ENCODE measurements around the gene IL15.
"Not testable (repeated sequence)": the region's sequence is repeated elsewhere in the genome, so short reads cannot be mapped to it uniquely, and the experiment has no call there.

Gene IL15

DNA sequence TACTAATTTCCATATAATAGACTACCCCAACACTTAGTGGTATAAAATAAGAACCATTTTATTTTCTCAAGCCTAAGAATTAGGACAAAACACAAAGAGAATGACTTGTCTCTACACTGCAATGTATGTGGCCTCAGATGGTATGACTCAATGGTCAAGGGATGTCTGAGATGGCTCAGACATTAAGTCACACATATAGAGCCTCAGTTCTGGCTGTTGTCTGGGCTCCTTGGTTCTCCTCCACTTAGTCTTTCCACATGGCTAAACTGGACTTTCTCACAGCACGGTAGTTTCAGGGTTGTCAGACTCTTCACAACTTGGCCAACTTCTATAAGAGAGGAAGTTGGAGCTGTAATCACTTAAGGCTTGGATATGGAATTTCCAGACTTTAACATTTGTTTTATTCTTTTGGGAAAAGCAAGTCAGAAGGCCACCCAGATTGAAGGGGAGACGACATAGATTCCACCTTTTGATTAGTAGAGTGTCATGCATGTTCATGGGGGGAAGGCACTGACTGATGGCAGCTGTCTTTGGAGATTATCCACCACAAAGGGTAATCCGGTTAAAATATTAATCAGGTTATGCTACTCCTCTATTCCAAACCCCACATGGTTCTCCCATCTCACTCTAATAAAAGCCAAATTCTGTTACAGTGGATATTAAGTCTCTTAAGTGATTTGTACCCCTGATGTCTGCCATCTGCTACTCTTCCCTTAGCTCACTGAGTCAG is 9.4 kb downstream of the IL15 start:
- H3K4me3 ChIP-seq (ENCODE audit: low read depth, low read length), result no peak overlapping the region
- DNase-seq (ENCODE audit: low read depth), result peak; percentile 80

DNA sequence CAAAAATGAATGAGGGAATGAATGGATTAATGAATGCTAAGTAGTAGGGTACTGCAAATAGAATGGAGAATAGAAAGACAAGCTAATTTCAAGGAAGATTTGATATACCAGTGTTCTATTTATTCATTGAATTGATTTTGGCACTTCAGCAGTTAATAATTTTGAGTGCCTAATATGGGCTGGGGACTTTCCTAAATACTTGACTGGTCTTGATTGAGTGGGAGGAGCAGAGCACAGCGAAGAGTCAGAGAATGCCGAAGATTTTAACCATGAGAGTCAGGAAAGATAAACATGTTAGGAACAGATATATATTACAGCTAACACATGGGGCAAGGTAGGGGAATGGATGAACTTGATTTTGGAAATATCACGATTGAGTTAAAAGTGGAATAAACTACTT is 10.6 kb downstream of the IL15 start:
- no peak for DNase-seq (ENCODE audit: low read depth)
- H3K4me3 ChIP-seq (ENCODE audit: low read depth, low read length), result no peak overlapping the region

DNA sequence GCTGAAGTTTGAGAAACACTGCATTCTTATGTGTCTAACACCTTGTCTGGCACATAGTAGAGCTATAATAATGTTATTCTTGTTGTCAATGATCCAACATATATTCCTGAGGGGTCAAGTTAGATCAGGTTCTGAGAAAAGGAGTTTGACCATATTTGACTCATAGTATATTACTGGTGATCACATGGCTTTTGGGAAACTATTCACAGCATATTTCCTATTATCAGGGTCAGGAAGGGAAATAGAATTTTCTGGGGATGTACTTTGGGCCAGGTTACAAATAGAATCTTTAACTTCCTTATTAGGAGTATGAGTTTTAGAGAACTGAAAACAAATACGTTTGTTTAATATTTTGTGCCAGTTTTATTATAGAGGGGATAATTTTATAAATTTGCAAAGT is 11.6 kb downstream of the IL15 start:
- no peak overlapping the region for H3K4me3 ChIP-seq (ENCODE audit: low read depth, low read length)

DNA sequence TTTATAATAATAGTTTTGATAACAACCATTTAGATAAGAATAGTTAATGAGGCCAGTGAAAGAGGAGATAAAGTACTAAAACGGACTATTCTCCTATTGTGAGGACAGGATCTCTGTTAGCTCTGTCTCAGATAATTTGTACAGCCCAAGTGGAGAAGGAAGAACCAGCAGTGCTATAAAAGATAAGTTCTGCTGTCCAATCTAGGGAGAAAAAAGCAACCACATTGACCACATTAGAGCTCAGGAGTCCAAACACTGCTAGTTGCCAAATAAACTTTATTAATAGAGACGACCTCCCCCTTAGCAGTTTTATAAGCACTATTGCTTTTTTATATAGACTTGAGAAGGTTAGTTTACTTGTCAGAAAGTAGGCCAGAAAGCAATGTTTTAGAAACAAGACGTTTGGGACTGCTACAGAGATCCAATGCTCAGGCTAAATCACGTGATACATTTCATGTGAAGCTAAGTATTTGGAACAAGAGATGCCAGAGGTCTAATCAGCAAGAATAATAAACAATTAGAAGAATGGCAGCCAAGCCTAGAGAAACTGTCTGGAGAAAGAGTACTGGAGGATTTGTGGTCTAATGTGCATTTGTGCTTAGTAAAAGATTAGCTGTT is 15.9 kb downstream of the IL15 start:
- DNase-seq (ENCODE audit: low read depth), result no peak
- no peak overlapping the region for H3K4me3 ChIP-seq (ENCODE audit: low read depth, low read length)

More for the DNA sequence above, 11.6 kb downstream of the IL15 start:
- DNase-seq (ENCODE audit: low read depth), result no peak

DNA sequence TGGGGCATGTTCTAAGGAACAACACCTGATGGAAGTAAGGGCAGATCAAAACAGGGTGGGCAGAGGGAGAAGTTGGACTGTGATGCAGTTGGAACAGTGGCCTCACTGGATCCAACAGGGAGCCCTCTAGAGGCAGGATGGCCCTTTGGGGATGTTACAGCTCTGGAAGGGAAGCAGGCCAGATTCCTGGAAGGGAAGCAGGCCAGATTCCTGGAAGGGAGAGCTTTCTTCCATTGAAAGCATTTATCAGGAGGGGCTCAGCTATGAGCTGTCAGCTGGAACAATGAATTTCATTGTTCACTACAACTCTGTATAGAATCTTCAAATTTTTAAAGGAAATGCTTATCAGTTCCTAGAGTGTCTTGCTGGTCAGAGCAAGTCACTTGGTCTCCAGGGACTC is 17.7 kb downstream of the IL15 start:
- H3K4me3 ChIP-seq (ENCODE audit: low read depth, low read length), result no peak overlapping the region
- no peak for DNase-seq (ENCODE audit: low read depth)

DNA sequence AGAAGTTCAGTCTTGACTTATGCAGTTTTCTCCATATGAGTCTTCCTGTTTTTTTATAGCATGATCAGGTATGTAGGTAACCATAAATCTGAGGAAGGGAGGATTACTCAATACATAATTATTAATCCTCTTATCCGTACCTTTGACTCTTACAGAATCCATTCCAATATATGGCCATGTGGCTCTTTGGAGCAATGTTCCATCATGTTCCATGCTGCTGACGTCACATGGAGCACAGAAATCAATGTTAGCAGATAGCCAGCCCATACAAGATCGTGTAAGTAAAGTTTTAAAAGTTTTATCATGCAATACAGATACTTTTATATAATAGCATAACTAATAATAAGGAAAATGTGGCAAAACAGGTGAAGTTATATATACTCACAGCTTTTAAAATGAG is 19.6 kb downstream of the IL15 start:
- no peak for DNase-seq (ENCODE audit: low read depth)
- H3K4me3 ChIP-seq (ENCODE audit: low read depth, low read length), result no peak overlapping the region

DNA sequence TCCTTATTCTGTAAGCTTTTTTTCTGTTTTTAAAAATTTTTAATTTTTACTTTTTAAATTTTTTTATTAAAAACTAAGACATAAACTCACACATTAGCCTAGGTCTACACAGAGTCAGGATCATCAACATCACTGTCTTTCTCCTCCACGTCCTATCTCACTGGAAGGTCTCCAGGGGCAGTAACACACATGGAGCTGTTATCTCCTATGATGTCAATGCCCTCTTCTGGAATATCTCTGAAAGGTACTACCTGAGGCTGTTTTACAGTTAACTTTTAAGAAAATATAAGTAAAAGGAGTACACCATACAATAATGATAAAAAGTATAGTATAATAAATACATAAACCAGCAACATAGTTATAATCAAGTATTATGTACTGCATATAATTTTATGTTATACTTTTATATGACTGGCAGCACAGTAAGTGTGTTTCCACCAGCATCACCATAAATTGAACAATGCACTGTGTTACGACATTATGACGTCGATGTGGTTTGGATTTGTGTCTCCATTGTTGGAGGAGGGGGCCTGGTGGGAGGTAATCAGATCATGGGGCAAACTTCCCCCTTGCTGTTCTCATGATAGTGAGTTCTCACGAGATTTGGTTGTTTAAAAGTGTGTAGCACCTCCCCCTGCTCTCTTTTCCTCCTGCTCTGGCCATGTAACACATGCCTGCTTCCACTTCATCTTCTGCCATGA is 21.3 kb downstream of the IL15 start:
- H3K4me3 ChIP-seq (ENCODE audit: low read depth, low read length), result no peak overlapping the region
- DNase-seq (ENCODE audit: low read depth), result no peak

DNA sequence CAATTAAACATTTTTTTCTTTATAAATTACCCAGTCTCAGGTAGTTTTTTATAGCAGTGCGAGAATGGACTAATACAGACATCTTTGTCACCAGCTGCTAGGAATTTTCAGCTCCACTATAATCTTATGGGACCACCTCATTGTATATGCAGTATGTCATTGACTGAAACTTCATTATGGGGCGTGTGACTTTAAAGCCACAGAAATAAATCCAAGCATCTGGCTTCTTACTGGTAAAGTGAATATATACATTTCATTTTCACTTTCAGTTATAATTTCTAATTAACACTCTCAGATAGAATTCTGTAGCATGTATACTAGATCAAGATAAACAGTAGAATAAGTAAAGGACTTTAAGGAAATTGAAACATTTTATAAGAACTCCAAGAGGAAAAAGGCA is 21.9 kb downstream of the IL15 start:
- H3K4me3 ChIP-seq (ENCODE audit: low read depth, low read length), result no peak overlapping the region
- DNase-seq (ENCODE audit: low read depth), result no peak

DNA sequence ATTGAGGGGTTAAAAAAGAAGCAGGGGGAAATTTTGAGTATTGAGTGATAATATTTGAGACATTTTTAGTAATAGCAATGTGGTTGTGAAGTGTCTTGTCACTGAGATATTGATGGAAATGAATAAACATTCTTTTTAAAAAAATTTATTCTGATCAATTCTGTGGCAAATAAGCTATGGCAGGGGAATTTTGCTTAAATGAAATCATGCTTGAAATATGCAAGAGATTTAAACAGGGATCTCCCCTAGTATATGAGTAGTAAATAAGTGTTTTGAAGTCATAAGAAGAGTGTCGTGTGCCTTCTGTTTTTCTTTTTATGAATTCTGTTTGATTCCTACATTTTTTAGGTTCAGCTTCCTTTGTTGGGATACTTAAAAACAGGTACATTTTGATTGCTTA is 23.2 kb downstream of the IL15 start:
- DNase-seq (ENCODE audit: low read depth), result no peak
- no peak overlapping the region for H3K4me3 ChIP-seq (ENCODE audit: low read depth, low read length)

DNA sequence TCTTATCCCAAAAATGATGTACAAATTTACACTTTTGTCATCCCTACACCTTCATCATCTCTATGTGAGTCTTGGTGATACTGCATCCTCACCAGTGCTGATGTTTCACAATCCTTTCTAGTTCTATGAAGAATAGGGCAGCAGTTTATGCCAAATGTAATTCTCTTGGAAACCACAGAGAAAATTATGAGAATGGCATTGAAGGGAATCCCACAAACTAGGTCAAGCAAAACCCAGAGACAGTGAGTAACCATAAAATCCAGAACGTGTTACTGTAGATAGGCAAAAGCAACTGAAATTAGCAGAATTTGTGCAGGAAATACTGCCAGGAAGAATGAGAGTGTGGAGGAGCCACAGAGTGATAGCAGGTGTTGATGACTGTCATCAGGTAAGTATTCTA is 24.5 kb downstream of the IL15 start:
- DNase-seq (ENCODE audit: low read depth), result no peak
- H3K4me3 ChIP-seq (ENCODE audit: low read depth, low read length), result no peak overlapping the region

DNA sequence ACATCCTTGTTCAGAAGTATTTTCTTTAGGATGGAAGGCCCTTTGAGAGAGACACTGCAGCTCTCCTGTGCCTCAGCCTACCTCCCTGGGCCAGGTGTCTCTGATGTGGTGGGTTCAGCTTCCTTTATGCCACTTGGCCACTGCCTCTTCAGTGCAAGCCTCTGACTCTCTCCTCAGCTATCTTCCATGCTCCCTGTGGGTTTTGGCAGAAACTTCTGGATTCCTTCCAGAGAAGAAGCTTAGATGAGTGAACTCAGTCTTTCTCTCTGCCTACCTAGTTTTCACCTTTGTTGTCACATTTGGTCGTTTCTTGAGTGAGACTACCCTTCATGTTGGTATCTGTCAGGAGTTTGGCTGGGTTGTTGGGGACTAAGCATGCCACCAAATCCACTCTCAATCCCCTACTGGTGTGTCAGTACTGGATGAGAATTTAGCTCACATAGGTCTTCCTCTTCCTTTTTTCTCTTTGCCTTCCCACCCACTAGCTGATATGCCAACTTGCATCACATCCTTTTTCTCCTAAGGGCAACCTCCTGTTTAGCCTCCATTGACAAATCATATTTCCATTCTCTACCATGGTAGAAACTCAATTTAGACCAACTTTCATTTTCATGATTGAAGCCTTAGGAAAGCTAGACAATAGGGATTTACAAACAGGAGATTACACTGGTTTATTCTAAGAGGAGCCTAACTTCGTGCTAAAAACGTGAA is 32.0 kb downstream of the IL15 start:
- no peak for DNase-seq (ENCODE audit: low read depth)
- H3K4me3 ChIP-seq (ENCODE audit: low read depth, low read length), result no peak overlapping the region

DNA sequence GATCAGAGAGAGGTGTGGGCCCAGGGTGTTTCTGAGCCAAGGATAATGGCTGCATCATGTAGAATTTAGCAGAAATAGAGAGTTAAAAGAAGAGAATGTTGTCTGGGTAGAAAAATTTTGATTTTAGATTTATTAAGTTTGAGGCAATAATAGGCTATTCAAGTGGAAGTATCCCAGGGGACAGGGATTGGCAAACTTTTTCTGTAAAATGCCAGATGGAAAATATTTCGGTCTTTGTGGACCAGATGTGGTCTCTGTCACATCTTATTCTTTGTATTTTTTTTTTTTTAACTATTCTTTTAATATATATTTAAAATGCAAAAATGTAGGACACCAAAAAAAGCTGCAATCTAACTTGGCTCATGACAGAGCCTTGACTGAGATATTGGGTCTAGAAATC is 33.1 kb downstream of the IL15 start:
- no peak overlapping the region for H3K4me3 ChIP-seq (ENCODE audit: low read depth, low read length)
- DNase-seq (ENCODE audit: low read depth), result no peak

DNA sequence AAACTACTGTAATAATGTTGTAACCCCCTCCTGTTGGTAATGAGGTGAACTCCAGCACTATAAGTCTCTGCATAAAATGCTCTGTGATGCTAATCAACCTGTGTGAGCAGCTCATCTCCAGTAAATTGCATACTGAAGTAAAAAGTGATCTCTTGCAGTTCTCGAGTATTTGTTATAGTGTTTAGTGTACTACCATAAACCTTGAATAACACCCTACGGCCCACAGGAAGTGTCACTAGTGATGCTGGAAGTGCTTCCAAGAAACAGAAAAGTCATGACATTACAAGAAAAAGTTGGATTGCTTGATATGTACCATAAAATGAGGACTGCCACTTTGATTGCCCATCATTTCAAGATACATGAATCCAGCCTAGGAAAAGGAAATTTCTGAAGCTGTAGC is 39.0 kb downstream of the IL15 start:
- no peak overlapping the region for H3K4me3 ChIP-seq (ENCODE audit: low read depth, low read length)
- DNase-seq (ENCODE audit: low read depth), result no peak

DNA sequence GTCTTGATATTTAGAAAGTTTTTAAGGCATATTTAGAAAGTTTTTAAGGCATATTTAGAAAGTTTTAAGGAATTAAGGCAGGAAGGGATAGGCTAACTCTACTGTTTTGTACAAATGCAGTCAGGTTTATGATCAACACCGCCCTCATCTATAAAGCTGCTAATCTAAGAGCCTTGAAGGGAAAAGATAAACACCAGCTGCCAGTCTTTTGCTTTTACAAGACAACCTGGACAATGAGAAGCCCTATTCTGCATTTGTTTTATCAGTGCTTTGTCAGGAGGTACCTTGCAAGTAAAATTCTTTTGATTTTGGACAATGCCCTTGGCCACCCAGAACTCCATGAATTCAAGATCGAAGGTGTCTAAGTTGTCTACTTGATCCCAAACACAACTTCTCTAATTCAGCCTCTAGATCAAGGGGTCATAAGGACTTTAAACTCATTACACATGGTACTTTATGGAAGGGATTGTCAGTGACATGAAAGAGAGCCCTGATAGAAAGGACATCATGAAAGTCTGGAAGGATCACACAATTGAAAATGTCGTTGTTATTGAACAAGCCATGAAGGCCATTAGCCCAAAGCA is 39.8 kb downstream of the IL15 start:
- H3K4me3 ChIP-seq (ENCODE audit: low read depth, low read length), result no peak overlapping the region
- DNase-seq (ENCODE audit: low read depth), result no peak

DNA sequence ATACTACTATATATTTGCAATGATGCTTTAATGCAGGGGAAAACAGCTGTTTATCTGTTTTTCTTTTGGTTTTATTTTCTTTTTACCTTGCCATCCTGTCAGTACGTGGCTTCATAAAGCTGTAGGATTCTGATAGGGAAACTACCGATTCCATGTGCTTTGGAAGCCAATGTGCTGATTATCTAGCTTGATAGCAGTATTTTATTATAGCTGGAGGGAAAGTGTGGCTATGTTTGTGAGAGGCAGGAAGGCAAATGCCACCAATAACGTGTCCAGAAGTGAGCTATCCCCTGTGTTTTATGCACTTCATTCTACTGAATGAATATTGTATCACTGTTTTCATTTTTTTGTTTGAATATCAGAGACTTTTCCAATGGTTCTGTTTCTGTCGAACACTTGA is 43.7 kb downstream of the IL15 start:
- no peak overlapping the region for H3K4me3 ChIP-seq (ENCODE audit: low read depth, low read length)
- DNase-seq (ENCODE audit: low read depth), result no peak

DNA sequence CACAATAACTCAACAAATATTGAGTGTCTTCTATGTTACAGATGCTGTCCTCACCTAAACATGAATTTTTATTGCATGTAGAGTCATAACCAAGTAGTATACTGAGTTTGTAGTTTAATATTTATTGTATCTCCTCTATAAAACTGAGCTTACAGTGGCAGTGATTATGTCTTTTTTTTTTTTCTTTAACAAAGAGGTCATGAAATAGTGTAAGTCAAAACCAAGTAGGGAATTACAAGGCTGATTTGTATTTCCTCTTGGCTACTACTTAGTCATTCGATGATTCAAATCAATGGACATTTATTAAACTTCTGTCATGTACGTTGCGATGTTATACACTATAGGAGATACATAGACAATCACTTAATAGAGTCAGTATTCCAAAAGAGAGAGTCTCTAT is 48.4 kb downstream of the IL15 start:
- H3K4me3 ChIP-seq (ENCODE audit: low read depth, low read length), result no peak overlapping the region
- no peak for DNase-seq (ENCODE audit: low read depth)

DNA sequence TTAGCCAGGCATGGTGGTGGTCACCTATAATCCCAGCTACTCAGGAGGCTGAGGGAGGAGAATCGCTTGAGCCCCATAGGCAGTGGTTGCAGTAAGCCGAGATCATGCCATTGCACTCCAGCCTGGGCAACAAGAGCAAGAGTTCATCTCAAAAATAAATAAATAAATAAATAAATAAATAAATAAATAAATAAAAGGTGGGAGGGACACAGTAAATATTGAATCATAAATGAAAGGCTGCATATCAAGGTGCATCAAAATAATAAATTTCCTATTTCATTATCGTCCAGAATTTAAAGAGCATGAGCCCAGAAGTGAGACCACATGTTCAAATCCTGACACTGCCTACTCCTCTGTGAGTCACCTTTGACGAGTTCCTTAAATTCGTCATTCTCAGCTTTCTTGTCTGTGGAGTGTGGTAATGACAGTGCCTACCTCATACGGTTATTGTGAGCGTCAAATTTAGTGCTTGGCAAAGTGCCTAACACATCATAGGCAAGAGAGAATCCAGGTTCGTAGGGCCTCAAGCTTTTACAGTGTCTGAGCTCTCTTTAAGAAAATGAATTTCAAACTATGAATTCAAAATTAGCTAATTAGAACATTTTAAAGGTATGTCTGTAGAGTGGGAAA is 49.9 kb downstream of the IL15 start:
- no peak overlapping the region for H3K4me3 ChIP-seq (ENCODE audit: low read depth, low read length)
- DNase-seq (ENCODE audit: low read depth), result peak; percentile 42

DNA sequence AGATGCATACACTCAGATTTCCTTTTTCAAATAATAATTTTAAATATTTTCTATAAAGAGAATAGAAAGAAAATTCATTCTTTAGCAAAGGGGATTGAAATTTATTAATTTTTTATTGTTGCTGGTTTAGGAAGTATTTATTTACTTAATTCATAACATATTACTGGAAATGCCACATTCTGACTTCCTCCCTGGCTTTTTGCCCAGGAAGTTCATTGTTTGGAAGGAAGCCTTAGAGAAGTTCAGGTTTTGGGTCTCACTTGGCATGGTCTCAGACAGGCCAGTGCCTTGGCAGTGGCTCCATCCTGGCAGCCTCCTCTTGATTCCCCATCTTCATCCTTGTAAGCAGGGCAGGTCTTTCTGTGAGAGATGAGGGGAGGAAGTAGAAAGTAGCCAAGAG is 50.5 kb downstream of the IL15 start:
- H3K4me3 ChIP-seq (ENCODE audit: low read depth, low read length), result no peak overlapping the region
- no peak for DNase-seq (ENCODE audit: low read depth)

DNA sequence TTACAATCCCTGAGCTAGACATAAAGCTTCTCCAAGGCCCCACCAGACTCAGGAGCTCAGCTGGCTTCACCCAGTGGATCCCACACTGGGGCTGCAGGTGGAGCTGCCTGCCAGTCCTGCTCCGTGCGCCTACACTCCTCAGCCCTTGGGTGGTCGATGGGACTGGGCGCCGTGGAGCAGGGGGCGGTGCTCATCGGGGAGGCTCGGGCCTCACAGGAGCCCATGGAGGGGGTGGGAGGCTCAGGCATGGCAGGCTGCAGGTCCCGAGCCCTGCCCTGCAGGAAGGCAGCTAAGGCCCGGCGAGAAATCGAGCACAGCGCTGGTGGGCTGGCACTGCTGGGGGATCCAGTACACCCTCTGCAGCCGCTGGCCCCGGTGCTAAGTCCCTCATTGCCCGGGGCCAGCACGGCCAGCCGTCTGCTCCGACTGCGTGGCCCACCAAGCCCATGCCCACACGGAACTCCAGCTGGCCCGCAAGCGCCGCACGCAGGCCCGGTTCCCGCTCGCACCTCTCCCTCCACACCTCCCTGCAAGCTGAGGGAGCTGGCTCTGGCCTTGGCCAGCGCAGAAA is 53.4 kb downstream of the IL15 start:
- not testable (repeated sequence) for DNase-seq (ENCODE audit: low read depth); H3K4me3 ChIP-seq (ENCODE audit: low read depth, low read length)

All from skeletal muscle cell (primary cell).